ENCODE results near the gene PCSK1N.

Gene PCSK1N

DNA sequence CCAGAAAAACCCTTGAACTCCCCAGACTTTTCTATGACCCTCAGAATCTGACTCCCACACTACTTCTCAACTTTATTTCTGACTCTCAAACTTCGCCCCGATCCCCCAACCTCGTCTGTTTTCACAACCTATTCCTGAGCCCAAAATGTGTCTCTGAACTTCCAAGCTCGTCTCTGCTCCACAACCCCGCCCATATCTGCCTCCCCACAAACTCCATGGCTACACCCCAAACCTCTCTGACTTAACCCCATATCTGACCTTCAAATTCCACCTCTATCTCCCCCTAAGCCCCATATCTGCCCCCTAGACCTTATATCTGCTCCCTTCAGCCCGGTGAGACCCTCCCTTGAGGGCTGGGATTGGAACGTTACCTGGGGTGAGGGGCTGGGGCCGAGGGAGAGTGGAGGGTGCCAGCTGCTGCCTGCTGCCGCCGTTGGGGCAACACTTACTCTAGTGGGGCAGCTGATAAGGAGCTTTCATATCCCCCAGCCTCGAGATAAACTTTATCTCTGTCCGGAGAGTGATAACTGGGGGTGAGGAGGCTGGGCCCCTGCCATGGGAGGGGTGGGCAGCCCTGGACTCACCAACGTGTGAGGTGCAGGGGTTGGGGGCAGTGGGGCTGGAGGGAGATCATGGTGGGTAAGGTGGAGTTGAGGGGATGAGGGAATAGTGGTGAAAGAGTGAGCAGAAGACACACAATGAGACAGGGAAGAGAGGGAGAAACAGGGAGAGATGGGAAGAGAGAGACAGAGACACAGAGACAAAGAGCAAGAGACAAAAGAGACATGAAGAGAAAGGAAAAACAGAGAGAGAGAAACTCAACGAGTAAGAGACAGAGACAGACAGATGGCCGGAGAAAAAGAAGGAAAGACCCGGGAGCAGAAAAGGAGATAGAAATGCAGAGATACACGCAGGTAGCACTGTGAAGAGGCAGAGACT, 47.6 kb downstream of the PCSK1N start:
- DNase-seq, result no peak

DNA sequence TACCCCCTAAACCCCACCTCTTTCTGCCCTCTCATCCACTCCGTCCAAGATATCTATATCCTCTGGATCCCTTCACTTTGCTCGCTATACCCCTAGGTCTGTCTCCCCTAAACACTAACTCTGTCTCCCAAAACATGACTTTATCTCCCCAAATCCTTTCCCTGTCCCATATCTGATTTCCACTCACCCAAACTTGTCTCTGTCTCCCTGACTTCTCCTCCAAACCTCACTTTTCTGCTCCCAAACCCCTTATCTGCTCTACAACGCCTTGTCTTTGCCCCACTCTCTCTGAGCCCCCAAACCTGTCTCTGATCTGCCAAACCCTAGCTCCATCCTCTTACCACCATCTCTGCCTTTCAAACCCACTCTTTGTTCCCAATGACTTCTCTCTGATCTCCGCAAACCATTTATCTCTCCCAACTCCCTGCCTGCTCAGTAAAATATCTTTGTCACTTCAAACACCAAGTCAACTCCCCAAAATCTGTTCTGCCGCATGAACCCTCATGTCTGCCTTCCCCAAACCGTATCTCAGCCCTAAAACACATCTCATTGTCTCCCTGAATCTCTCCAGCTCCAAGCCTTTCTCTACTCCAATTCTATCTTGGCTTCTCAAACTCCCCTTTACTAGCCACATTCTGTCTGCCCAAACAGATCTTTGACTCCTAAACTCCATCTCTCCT, 48.4 kb downstream of the PCSK1N start:
- no peak for DNase-seq

- DNase-seq, result no peak
These were observed 49.0 kb downstream of the PCSK1N start, which contains the start of gene GATA1 for GRCh38 chrX:48786341-48786800. Gene GATA1, plus strand, starts transcription at chrX:48786590. Its CDS starts 4,520 bp downstream, at chrX:48791110.

- no peak for DNase-seq
These were observed 49.7 kb downstream of the PCSK1N start for GRCh38 chrX:48785540-48786214.

DNA sequence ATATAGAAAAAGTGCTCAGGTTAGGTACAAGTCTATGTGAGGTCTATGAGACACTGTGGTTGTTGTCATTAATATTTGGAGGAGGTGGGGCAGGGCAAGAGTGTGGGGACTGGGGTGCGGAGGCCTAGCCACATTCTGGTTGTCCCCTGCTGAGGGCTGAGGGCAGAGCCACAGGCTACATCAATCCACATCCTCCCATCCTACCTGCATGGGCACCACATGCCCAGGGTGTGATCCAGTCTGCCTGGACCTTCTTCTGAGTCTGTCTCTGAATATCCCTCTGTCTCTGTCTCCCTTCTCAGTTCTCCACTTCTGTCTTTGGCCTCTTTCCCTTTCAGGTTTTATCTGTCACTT, 50.2 kb downstream of the PCSK1N start:
- no peak for DNase-seq

DNA sequence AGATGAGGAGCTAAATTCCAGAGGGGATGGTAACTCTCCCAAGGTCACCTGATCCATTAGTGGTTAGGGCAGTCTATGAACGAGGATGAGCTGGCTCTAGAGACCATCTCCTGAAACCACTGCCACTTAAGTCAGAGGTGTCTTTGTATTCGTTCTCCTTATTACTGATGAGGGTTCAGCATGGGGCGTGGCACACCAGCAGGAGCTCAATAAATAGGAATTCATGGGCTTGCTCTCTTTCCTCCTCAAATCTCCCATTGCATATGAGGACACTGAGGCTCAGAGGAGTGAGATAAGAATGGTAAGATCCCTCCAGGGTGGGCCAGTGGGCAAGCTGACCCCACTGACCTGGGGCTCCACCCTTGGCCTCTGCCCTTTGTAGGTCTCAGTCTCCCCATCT, 50.7 kb downstream of the PCSK1N start:
- DNase-seq, result no peak

- DNase-seq, result no peak
These were observed 52.6 kb downstream of the PCSK1N start for GRCh38 chrX:48782795-48783194.

GRCh38 chrX:48782216-48782615, 53.2 kb downstream of the PCSK1N start:
- no peak for DNase-seq

GRCh38 chrX:48781705-48782104, 53.7 kb downstream of the PCSK1N start:
- DNase-seq, result no peak
